Liver (tissue), 9 donors: ENCODE measurements around the gene RELB. TPM values are rescaled to one million over a fixed set of nuclear protein-coding genes. Genes with fewer than 3 reads are reported as not detected.

Experiments used
- DNase-seq: peaks from one replicate; pipeline ENCODE4 v3.0.0-alpha.2; 2017; ENCODE audit warnings: low spot score
- H3K27ac ChIP-seq, 2 donors: one replicate each; pipeline ENCODE4 v1.7.0; 2013; ENCODE audit warnings: inconsistent platforms in 2 of 2, low read length in 2 of 2, control low read depth in 1 of 2, low read depth in 1 of 2, mild to moderate bottlenecking in 1 of 2
- H3K27me3 ChIP-seq, 4 donors: one replicate each; pipeline versions ENCODE4 v1.6.1 to v1.7.0; 2013; ENCODE audit warnings: low read length in 3 of 4, inconsistent platforms in 1 of 4, mild to moderate bottlenecking in 1 of 4, moderate library complexity in 1 of 4; ENCODE audit not compliant: control insufficient read depth in 4 of 4, insufficient read depth in 4 of 4
- H3K36me3 ChIP-seq, 4 donors: one replicate each; pipeline versions ENCODE4 v1.6.1 to v1.7.0; 2013; ENCODE audit warnings: low read length in 3 of 4, mild to moderate bottlenecking in 3 of 4, low read depth in 1 of 4, moderate library complexity in 1 of 4; ENCODE audit not compliant: control insufficient read depth in 4 of 4, insufficient read depth in 3 of 4
- H3K4me1 ChIP-seq, 4 donors: one replicate each; pipeline versions ENCODE4 v1.6.1 to v1.7.0; 2013; ENCODE audit warnings: low read length in 3 of 4, mild to moderate bottlenecking in 3 of 4, moderate library complexity in 1 of 4; ENCODE audit not compliant: control insufficient read depth in 4 of 4, insufficient read depth in 4 of 4
- H3K4me3 ChIP-seq, 3 donors: one replicate each; pipeline versions ENCODE4 v1.6.1 to v1.7.0; 2013; ENCODE audit warnings: low read length in 3 of 3, control low read depth in 1 of 3, low read depth in 1 of 3, mild to moderate bottlenecking in 1 of 3
- H3K9ac ChIP-seq, 2 donors: one replicate each; pipeline ENCODE4 v1.7.0; 2013; ENCODE audit warnings: low read length in 2 of 2, mild to moderate bottlenecking in 2 of 2, moderate library complexity in 2 of 2, control low read depth in 1 of 2, low read depth in 1 of 2
- H3K9me3 ChIP-seq, 4 donors: one replicate each; pipeline versions ENCODE4 v1.6.1 to v1.7.0; 2013; ENCODE audit warnings: low read length in 3 of 4; ENCODE audit not compliant: control insufficient read depth in 4 of 4
- FOXA1 ChIP-seq: IDR thresholded peaks from 2 replicates; pipeline ENCODE4 v1.6.1; 2016; ENCODE audit warnings: antibody characterized with exemption
- FOXA2 ChIP-seq: IDR thresholded peaks from 2 replicates; pipeline ENCODE4 v1.6.1; 2016; ENCODE audit warnings: antibody characterized with exemption
- GABPA ChIP-seq, 2 donors: IDR thresholded peaks in 1 of 2; conservative IDR thresholded peaks in 1 of 2; 2 replicates each; pipeline ENCODE4 v1.6.1; 2016; ENCODE audit warnings: antibody characterized with exemption in 2 of 2, mild to moderate bottlenecking in 1 of 2, moderate library complexity in 1 of 2
- JUND ChIP-seq, 2 donors: IDR thresholded peaks; 2 replicates each; pipeline ENCODE4 v1.6.1; 2016; ENCODE audit warnings: antibody characterized with exemption in 2 of 2
- NR2F2 ChIP-seq: IDR thresholded peaks from 2 replicates; pipeline ENCODE4 v1.6.1; 2016; ENCODE audit warnings: antibody characterized with exemption
- RAD21 ChIP-seq, 2 donors: IDR thresholded peaks; 2 replicates each; pipeline ENCODE4 v1.6.1; 2016; ENCODE audit warnings: antibody characterized with exemption in 2 of 2, mild to moderate bottlenecking in 2 of 2
- RXRA ChIP-seq, 2 donors: IDR thresholded peaks; 2 replicates each; pipeline ENCODE4 v1.6.1; 2017 to 2018; ENCODE audit warnings: antibody characterized with exemption in 2 of 2, mild to moderate bottlenecking in 1 of 2
- SP1 ChIP-seq: IDR thresholded peaks from 2 replicates; pipeline ENCODE4 v1.6.1; 2018; ENCODE audit warnings: antibody characterized with exemption, mild to moderate bottlenecking
- TAF1 ChIP-seq: conservative IDR thresholded peaks from 2 replicates; pipeline ENCODE4 v1.6.1; 2016; ENCODE audit warnings: antibody characterized with exemption, mild to moderate bottlenecking
- YY1 ChIP-seq: IDR thresholded peaks from 2 replicates; pipeline ENCODE4 v1.6.1; 2016; ENCODE audit warnings: antibody characterized with exemption, mild to moderate bottlenecking
- WGBS: extraction: QIAGEN DNeasy Blood & Tissue Kit; methylation state at CpG from one replicate; pipeline ENCODE4 v1.1.7; 2013; 5-methylcytosine and 5-hydroxymethylcytosine counted together
- polyA plus RNA-seq, 2 donors: library from polyadenylated mRNA; stranded (reverse) in 1 of 2; unstranded in 1 of 2; fragments of 200-250 nt in 1 of 2; fragments of >200 nt in 1 of 2; fragmentation: Nextera tagmentation in 1 of 2; extraction: Ambion mirVana in 1 of 2; gene quantifications; one replicate each; pipeline versions ENCODE4 v1.2.1 to v1.2.3, GENCODE V29; 2013 to 2015
- total RNA-seq, 2 donors: library from RNA; depleted of rRNA; stranded (reverse); fragments of >200 nt; gene quantifications; one replicate each; pipeline ENCODE4 v1.2.3, GENCODE V29; 2014
- TF ChIP-seq, protein P1 (sequence below): fragments of 150-350 bp; IDR thresholded peaks from 2 replicates; pipeline ENCODE4 v1.5.1; 2017; ENCODE audit warnings: improper control_type of control experiment, low read depth, low read length; ENCODE audit not compliant: missing input control
- TF ChIP-seq, protein P2 (sequence below): IDR thresholded peaks from 2 replicates; pipeline ENCODE4 v1.6.1; 2016; ENCODE audit warnings: antibody characterized with exemption, mild to moderate bottlenecking
- TF ChIP-seq, protein P3 (sequence below): IDR thresholded peaks from 2 replicates; pipeline ENCODE4 v1.6.1; 2016; ENCODE audit warnings: antibody characterized with exemption
- TF ChIP-seq, protein P4 (sequence below): IDR thresholded peaks from 2 replicates; pipeline ENCODE4 v1.6.1; 2016; ENCODE audit warnings: antibody characterized with exemption
- donor health status: healthy.
- donor health status: healthy.
- donor health status: healthy.
- donor health status: healthy.
- donor health status: healthy.

RELB gene
- total and polyA plus RNA-seq, 4 donors: 1.4 to 4.9 (median 2.6) TPM

DNA sequence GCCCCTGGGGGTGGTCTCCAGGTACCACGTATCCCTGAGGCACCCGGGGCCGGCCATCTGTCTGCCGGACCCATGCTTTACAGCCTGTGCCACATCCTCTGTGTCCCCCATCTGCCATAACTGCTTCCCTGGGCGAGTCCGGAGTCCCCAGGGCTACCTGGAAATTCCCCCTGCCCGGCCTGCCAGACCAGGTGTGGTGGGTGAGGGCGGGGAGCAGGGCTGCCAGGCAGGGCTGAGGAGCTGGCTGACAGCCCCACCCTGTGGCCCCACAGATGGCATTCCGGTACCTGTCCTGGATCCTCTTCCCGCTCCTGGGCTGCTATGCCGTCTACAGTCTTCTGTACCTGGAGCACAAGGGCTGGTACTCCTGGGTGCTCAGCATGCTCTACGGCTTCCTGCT, 10.3 kb upstream of the RELB start (continued):
- TF ChIP-seq, protein P1, sequence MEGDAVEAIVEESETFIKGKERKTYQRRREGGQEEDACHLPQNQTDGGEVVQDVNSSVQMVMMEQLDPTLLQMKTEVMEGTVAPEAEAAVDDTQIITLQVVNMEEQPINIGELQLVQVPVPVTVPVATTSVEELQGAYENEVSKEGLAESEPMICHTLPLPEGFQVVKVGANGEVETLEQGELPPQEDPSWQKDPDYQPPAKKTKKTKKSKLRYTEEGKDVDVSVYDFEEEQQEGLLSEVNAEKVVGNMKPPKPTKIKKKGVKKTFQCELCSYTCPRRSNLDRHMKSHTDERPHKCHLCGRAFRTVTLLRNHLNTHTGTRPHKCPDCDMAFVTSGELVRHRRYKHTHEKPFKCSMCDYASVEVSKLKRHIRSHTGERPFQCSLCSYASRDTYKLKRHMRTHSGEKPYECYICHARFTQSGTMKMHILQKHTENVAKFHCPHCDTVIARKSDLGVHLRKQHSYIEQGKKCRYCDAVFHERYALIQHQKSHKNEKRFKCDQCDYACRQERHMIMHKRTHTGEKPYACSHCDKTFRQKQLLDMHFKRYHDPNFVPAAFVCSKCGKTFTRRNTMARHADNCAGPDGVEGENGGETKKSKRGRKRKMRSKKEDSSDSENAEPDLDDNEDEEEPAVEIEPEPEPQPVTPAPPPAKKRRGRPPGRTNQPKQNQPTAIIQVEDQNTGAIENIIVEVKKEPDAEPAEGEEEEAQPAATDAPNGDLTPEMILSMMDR: no peak
- TF ChIP-seq YY1 (no peak), SP1 (no peak)

DNA sequence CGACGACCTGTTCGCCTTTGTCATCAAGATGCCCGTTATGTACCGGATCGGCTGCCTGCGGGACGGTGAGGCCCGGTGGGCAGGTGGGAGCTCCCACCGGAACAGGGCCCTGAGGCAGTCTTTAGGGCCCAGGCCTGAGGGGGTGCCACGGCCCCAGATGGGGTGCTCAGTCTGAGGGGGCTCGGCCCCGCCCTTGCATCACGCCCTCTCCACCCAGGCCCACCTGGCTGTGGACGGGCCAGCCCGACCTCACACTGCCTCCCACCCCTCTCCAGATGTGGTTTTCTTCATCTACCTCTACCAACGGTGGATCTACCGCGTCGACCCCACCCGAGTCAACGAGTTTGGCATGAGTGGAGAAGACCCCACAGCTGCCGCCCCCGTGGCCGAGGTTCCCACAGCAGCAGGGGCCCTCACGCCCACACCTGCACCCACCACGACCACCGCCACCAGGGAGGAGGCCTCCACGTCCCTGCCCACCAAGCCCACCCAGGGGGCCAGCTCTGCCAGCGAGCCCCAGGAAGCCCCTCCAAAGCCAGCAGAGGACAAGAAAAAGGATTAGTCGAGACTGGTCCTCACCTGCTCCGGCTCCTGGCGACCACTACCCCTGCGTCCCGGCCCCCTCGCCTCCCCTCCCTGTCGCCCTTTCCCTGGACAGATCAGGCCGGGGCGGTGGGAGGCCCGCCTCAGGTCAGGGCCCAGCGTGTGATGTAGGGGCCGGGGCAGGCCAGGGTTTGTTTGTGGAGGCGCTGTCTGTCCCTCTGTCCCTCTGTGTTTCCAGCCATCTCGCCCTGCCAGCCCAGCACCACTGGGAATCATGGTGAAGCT, 8.7 kb upstream of the RELB start:
- DNase-seq: no peak
- Histone ChIP-seq H3K27ac (no peak overlapping the region), H3K9me3 (no peaks in the 10 kb centered on the region)

DNA sequence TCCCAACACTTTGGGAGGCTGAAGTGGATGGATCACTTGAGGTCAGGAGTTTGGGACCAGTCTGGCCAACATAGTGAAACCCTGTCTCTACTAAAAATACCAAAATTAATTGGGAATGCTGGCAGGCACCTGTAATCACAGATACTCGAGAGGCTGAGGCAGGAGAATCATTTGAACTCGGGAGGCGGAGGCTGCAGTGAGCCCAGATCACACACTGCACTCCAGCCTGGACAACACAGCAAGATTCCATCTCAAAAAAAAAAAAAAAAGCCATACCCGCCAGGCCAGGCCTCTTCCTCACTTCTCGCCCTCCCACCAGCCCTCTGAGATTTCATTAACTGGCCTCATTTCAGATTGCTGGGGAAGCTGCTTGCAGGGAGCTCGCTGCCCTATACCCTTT, 7.7 kb upstream of the RELB start:
- Histone ChIP-seq H3K9me3 (no peaks in the 10 kb centered on the region), H3K9ac (no peak overlapping the region), H3K4me1 (no peaks in the 10 kb centered on the region), H3K36me3 (peaks cover 8 to 36% (median 14%) of the 10 kb centered on the region in 4 donors), H3K4me3 (no peak overlapping the region), H3K27ac (no peak overlapping the region), H3K27me3 (no peaks in the 10 kb centered on the region)
- 91% methylated on average over 6 of the region's 6 CpGs for WGBS
- no peak for DNase-seq
- TF ChIP-seq RXRA (IDR thresholded peaks at IDR 0.05) (no peak), SP1 (no peak), YY1 (no peak), FOXA1 (no peak), NR2F2 (no peak), JUND (IDR thresholded peaks at IDR 0.05) (no peak), FOXA2 (no peak)
- TF ChIP-seq, protein P2, sequence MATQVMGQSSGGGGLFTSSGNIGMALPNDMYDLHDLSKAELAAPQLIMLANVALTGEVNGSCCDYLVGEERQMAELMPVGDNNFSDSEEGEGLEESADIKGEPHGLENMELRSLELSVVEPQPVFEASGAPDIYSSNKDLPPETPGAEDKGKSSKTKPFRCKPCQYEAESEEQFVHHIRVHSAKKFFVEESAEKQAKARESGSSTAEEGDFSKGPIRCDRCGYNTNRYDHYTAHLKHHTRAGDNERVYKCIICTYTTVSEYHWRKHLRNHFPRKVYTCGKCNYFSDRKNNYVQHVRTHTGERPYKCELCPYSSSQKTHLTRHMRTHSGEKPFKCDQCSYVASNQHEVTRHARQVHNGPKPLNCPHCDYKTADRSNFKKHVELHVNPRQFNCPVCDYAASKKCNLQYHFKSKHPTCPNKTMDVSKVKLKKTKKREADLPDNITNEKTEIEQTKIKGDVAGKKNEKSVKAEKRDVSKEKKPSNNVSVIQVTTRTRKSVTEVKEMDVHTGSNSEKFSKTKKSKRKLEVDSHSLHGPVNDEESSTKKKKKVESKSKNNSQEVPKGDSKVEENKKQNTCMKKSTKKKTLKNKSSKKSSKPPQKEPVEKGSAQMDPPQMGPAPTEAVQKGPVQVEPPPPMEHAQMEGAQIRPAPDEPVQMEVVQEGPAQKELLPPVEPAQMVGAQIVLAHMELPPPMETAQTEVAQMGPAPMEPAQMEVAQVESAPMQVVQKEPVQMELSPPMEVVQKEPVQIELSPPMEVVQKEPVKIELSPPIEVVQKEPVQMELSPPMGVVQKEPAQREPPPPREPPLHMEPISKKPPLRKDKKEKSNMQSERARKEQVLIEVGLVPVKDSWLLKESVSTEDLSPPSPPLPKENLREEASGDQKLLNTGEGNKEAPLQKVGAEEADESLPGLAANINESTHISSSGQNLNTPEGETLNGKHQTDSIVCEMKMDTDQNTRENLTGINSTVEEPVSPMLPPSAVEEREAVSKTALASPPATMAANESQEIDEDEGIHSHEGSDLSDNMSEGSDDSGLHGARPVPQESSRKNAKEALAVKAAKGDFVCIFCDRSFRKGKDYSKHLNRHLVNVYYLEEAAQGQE: no peak
- TF ChIP-seq, protein P1: no peak
- TF ChIP-seq, protein P3, sequence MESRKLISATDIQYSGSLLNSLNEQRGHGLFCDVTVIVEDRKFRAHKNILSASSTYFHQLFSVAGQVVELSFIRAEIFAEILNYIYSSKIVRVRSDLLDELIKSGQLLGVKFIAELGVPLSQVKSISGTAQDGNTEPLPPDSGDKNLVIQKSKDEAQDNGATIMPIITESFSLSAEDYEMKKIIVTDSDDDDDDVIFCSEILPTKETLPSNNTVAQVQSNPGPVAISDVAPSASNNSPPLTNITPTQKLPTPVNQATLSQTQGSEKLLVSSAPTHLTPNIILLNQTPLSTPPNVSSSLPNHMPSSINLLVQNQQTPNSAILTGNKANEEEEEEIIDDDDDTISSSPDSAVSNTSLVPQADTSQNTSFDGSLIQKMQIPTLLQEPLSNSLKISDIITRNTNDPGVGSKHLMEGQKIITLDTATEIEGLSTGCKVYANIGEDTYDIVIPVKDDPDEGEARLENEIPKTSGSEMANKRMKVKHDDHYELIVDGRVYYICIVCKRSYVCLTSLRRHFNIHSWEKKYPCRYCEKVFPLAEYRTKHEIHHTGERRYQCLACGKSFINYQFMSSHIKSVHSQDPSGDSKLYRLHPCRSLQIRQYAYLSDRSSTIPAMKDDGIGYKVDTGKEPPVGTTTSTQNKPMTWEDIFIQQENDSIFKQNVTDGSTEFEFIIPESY: no peak

More for the DNA sequence above, 8.7 kb upstream of the RELB start:
- Histone ChIP-seq H3K27me3 (no peaks in the 10 kb centered on the region), H3K4me3 (no peak overlapping the region), H3K36me3 (peaks cover 11 to 43% (median 17%) of the 10 kb centered on the region in 4 donors), H3K9ac (no peak overlapping the region), H3K4me1 (no peaks in the 10 kb centered on the region)
- WGBS: 94% methylated on average over 44 of the region's 44 CpGs
- TF ChIP-seq, protein P2: no peak
- TF ChIP-seq GABPA (IDR thresholded peaks at IDR 0.05 in 1 of 2, conservative IDR thresholded peaks at IDR 0.05 in 1 of 2) (no peak), RAD21 (IDR thresholded peaks at IDR 0.05) (no peak), TAF1 (no peak), FOXA2 (no peak), JUND (IDR thresholded peaks at IDR 0.05) (no peak)
- TF ChIP-seq, protein P4, sequence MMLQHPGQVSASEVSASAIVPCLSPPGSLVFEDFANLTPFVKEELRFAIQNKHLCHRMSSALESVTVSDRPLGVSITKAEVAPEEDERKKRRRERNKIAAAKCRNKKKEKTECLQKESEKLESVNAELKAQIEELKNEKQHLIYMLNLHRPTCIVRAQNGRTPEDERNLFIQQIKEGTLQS: no peak
